Neural progenitor cell (in vitro differentiated cells): ENCODE measurements around the gene BAMBI. TPM values are rescaled to one million over a fixed set of nuclear protein-coding genes. Genes with fewer than 3 reads are reported as not detected.
"Not testable (repeated sequence)": the region's sequence is repeated elsewhere in the genome, so short reads cannot be mapped to it uniquely, and the experiment has no call there.

Experiments used
- DNase-seq: peaks from one replicate; pipeline ENCODE4 v3.0.0-alpha.2; 2016; ENCODE audit warnings: low spot score
- H2AFZ ChIP-seq: fragments of 200-600 bp; sonication (generic); replicated peaks from 2 replicates; pipeline ENCODE4 v1.6.1; 2016; ENCODE audit warnings: antibody characterized with exemption
- H3F3A ChIP-seq: fragments of 200-600 bp; sonication (generic); 2 replicates; pipeline ENCODE4 v1.6.1; 2016; ENCODE audit warnings: antibody characterized with exemption, low read depth
- H3K27ac ChIP-seq: fragments of 200-600 bp; sonication (generic); 2 replicates; pipeline ENCODE4 v1.5.1; 2016; ENCODE audit warnings: mild to moderate bottlenecking
- H3K27me3 ChIP-seq: fragments of 200-600 bp; sonication (generic); 2 replicates; pipeline ENCODE4 v1.6.1; 2016; ENCODE audit warnings: mild to moderate bottlenecking, moderate library complexity
- H3K36me3 ChIP-seq: fragments of 200-600 bp; sonication (generic); 2 replicates; pipeline ENCODE4 v1.5.1; 2016
- H3K4me1 ChIP-seq: fragments of 200-600 bp; sonication (generic); 2 replicates; pipeline ENCODE4 v1.6.1; 2016; ENCODE audit warnings: mixed run types
- H3K4me2 ChIP-seq: fragments of 200-600 bp; sonication (generic); 2 replicates; pipeline ENCODE4 v1.6.1; 2016
- H3K4me3 ChIP-seq: fragments of 200-600 bp; sonication (generic); 2 replicates; pipeline ENCODE4 v1.5.1; 2016
- H3K79me2 ChIP-seq: fragments of 200-600 bp; sonication (generic); 2 replicates; pipeline ENCODE4 v1.6.1; 2016; ENCODE audit warnings: low read depth
- H3K9ac ChIP-seq: fragments of 200-600 bp; sonication (generic); 2 replicates; pipeline ENCODE4 v1.6.1; 2016
- H3K9me3 ChIP-seq: fragments of 200-600 bp; sonication (generic); 2 replicates; pipeline ENCODE4 v1.5.1; 2016; ENCODE audit warnings: low read depth
- H4K20me1 ChIP-seq: fragments of 200-600 bp; sonication (generic); 2 replicates; pipeline ENCODE4 v1.6.1; 2016; ENCODE audit warnings: low read depth
- H3K27ac Mint-ChIP-seq: 3 replicates; pipeline ENCODE4 v1.8.0; 2021; ENCODE audit warnings: mixed read lengths
- H3K27me3 Mint-ChIP-seq: 2 replicates; pipeline ENCODE4 v1.8.0; 2022; ENCODE audit warnings: low read depth, mild to moderate bottlenecking, inconsistent platforms, moderate library complexity, mixed read lengths; ENCODE audit not compliant: insufficient read depth
- H3K36me3 Mint-ChIP-seq: 3 replicates; pipeline ENCODE4 v1.8.0; 2021; ENCODE audit warnings: mixed read lengths
- H3K4me1 Mint-ChIP-seq: 3 replicates; pipeline ENCODE4 v1.8.0; 2021; ENCODE audit warnings: mixed read lengths
- H3K4me3 Mint-ChIP-seq: 3 replicates; pipeline ENCODE4 v1.8.0; 2021; ENCODE audit warnings: mild to moderate bottlenecking, moderate library complexity, mixed read lengths
- H3K9me3 Mint-ChIP-seq: 3 replicates; pipeline ENCODE4 v1.8.0; 2020; ENCODE audit warnings: mixed read lengths
- CTCF ChIP-seq: fragments of 200-600 bp; sonication (generic); IDR thresholded peaks from 2 replicates; pipeline ENCODE4 v1.5.1; 2017; ENCODE audit warnings: antibody characterized with exemption, mild to moderate bottlenecking
- EZH2 ChIP-seq: fragments of 200-600 bp; sonication (generic); IDR thresholded peaks from 2 replicates; pipeline ENCODE4 v1.6.1; 2017; ENCODE audit warnings: antibody characterized with exemption, mild to moderate bottlenecking, moderate library complexity
- EZH2phosphoT487 ChIP-seq: fragments of 200-600 bp; sonication (generic); IDR thresholded peaks from 2 replicates; pipeline ENCODE4 v1.6.1; 2017; ENCODE audit warnings: antibody characterized with exemption
- total RNA-seq: library from RNA; depleted of rRNA; stranded (reverse); fragments of >200 nt; gene quantifications from 2 replicates; pipeline ENCODE4 v1.2.3, GENCODE V29; 2015; ENCODE audit warnings: low replicate concordance

Gene BAMBI
- total RNA-seq, 1 donor from 2014 or later: 2.2 TPM

DNA sequence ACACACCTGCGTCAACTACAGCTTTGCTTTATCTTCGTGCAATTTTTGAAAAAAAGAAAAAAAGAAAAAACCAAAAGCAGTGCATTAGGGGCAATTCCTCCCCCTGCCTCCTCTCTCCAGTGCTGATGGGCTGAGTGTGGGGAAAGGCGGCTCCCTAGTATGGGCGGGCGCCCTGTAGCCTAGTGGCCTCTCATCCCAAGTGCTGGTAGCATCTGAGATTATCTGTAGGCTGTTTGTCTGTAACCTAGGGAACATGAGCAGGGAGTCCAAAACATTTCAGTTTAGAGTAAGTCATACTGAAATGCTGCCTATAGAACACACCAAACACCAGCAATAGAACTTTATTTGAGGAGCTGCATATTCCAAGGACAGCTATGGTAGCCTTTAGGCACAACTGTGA lies 24.6 kb upstream of the BAMBI start:
- peaks cover 14% of the 10 kb centered on the region for H3K9me3 Mint-ChIP-seq
- Histone ChIP-seq H3K9me3 (no peaks in the 10 kb centered on the region), H3K27me3 (no peaks in the 10 kb centered on the region), H3K27ac (no peak overlapping the region), H4K20me1 (no peaks in the 10 kb centered on the region), H3K4me1 (no peaks in the 10 kb centered on the region), H3F3A (no peaks in the 10 kb centered on the region), H3K36me3 (no peaks in the 10 kb centered on the region), H2AFZ (no peak overlapping the region), H3K79me2 (no peaks in the 10 kb centered on the region), H3K4me3 (no peak overlapping the region), H3K4me2 (no peak overlapping the region), H3K9ac (no peak overlapping the region)
- H3K27me3 Mint-ChIP-seq: peaks cover 7% of the 10 kb centered on the region
- peaks cover 8% of the 10 kb centered on the region for H3K4me1 Mint-ChIP-seq
- no peak overlapping the region for H3K27ac Mint-ChIP-seq
- no peak for DNase-seq
- no peak for TF ChIP-seq EZH2
- TF ChIP-seq EZH2phosphoT487: no peak
- TF ChIP-seq CTCF: no peak
- no peak overlapping the region for H3K4me3 Mint-ChIP-seq
- H3K36me3 Mint-ChIP-seq: no peaks in the 10 kb centered on the region

- not testable (repeated sequence) for H3K9me3 ChIP-seq, H3K4me1 ChIP-seq, H4K20me1 ChIP-seq, H3K4me3 ChIP-seq, H3K79me2 ChIP-seq, H3K36me3 Mint-ChIP-seq, DNase-seq, H3K4me3 Mint-ChIP-seq, H3K27ac Mint-ChIP-seq, H3K9me3 Mint-ChIP-seq, H3K4me2 ChIP-seq, H3K27ac ChIP-seq, H3K9ac ChIP-seq, H3F3A ChIP-seq, H3K27me3 ChIP-seq, H2AFZ ChIP-seq, H3K36me3 ChIP-seq
- Mint-ChIP-seq H3K4me1 (peaks cover 13% of the 10 kb centered on the region), H3K27me3 (peaks cover 12% of the 10 kb centered on the region)
Measured at GRCh38 chr10:28658824-28659223, 18.5 kb upstream of the BAMBI start.

DNA sequence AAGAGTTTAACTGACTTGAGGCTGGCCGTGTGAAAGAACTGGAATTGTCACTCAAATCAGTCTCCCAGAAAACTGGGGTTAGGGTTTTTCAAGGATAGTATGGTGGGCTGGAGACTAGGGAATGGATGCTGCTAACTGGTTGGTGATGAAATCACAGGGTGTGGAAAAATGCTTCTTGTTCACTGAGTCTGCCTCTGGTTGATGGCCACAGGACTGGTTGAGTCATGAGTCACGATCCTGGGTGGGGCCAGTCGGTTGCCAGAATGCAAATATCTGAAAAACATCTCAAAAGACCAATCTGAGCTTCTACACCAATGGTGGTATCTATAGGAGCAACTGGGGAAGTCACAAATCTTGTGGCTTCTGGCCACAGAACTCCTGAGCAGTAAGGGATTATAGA lies 16.3 kb upstream of the BAMBI start:
- H3K4me2 ChIP-seq: no peak overlapping the region
- peaks cover 8% of the 10 kb centered on the region for H3K4me1 Mint-ChIP-seq
- no peaks in the 10 kb centered on the region for H3F3A ChIP-seq
- H3K4me3 ChIP-seq: no peak overlapping the region
- H3K9me3 Mint-ChIP-seq: no peaks in the 10 kb centered on the region
- H3K79me2 ChIP-seq: no peaks in the 10 kb centered on the region
- no peak overlapping the region for H3K4me3 Mint-ChIP-seq
- H3K27me3 Mint-ChIP-seq: peaks cover 21% of the 10 kb centered on the region
- H3K27ac ChIP-seq: no peak overlapping the region
- no peaks in the 10 kb centered on the region for H3K9me3 ChIP-seq
- TF ChIP-seq EZH2phosphoT487 (no peak), EZH2 (no peak), CTCF (no peak)
- DNase-seq: no peak
- H3K27ac Mint-ChIP-seq: no peak overlapping the region
- H2AFZ ChIP-seq: no peak overlapping the region
- H3K9ac ChIP-seq: no peak overlapping the region
- H3K27me3 ChIP-seq: no peaks in the 10 kb centered on the region
- no peaks in the 10 kb centered on the region for H3K36me3 ChIP-seq
- no peaks in the 10 kb centered on the region for H4K20me1 ChIP-seq
- H3K36me3 Mint-ChIP-seq: no peaks in the 10 kb centered on the region
- H3K4me1 ChIP-seq: no peaks in the 10 kb centered on the region

DNA sequence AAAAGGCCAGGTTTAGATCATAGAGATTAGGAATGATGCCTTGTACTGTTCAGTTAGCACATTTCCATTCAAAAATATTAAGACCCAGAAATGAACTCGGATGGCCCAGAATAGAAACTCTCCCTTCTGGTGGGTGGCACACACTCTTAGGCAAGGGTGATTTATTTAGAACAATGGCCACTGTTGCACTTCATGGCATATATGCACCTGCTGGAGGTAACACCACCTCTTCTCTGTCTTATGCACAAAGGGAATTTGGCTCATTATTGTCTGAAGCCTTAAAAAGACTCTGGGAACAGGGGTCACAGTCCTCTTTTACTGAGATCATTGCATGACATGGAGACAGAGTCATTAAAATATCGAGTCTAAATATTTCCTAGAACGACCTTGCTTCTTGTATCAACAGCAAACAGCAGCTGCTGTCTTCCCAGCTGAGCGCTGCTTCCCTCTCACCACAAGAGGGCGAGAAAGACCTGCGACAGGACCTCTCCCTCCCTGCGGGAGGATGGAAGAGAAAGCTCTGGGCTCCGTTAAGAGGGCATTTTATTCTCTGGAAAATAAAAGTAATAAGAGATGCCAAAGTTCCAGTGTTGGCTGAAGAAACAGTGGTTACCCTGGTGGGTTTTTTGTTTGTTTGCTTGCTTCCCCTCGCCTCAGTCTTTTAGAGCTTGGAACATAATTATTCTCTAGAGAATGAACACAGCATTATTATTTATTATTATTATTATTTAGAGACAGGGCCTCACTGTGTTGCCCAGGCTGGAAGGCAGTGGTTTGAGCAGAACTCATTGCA lies 13.5 kb upstream of the BAMBI start:
- Mint-ChIP-seq H3K27ac (no peak overlapping the region), H3K4me1 (peaks cover 21% of the 10 kb centered on the region), H3K9me3 (no peaks in the 10 kb centered on the region), H3K36me3 (no peaks in the 10 kb centered on the region), H3K27me3 (peaks cover 20% of the 10 kb centered on the region), H3K4me3 (no peak overlapping the region)
- H3F3A ChIP-seq: no peaks in the 10 kb centered on the region
- no peak for TF ChIP-seq EZH2
- no peak for TF ChIP-seq EZH2phosphoT487
- peak; percentile 99 for TF ChIP-seq CTCF
- no peaks in the 10 kb centered on the region for H4K20me1 ChIP-seq
- H3K27ac ChIP-seq: no peak overlapping the region
- H3K36me3 ChIP-seq: no peaks in the 10 kb centered on the region
- peaks cover 26% of the 10 kb centered on the region for H3K27me3 ChIP-seq
- no peaks in the 10 kb centered on the region for H3K79me2 ChIP-seq
- no peak overlapping the region for H3K4me2 ChIP-seq
- peak; percentile 91 for DNase-seq
- no peaks in the 10 kb centered on the region for H3K9me3 ChIP-seq
- no peak overlapping the region for H3K4me3 ChIP-seq
- no peak overlapping the region for H2AFZ ChIP-seq
- H3K9ac ChIP-seq: no peak overlapping the region
- H3K4me1 ChIP-seq: peaks cover 2% of the 10 kb centered on the region
